GM15510 (cell line): ENCODE results near the gene RFX3.

Source experiments
- POLR2A ChIP-seq: IDR thresholded peaks from 3 replicates; pipeline ENCODE4 v1.6.1; 2011; ENCODE audit warnings: borderline replicate concordance; ENCODE audit not compliant: insufficient read length; ENCODE audit errors: extremely low read depth

RFX3 gene

DNA sequence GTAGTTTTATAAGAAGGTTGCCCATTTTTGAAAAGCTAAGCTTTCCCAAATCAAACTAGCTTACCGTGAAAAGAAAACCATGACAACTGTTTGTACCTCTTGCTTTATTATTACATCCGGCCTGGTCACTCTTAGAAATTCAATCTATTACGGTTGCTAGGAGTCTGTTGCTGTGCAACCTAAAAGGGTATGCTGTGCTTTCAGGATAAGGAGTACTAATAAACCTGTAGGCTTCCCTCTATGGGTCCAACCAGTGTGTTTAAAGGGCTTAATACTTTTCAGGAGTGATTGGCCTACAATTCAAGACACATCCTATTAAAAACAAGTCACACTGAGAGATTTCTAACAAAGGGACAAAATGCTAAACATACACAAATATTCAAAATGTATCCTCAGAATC, 27.1 kb downstream of the RFX3 start:
- TF ChIP-seq POLR2A = no peak

DNA sequence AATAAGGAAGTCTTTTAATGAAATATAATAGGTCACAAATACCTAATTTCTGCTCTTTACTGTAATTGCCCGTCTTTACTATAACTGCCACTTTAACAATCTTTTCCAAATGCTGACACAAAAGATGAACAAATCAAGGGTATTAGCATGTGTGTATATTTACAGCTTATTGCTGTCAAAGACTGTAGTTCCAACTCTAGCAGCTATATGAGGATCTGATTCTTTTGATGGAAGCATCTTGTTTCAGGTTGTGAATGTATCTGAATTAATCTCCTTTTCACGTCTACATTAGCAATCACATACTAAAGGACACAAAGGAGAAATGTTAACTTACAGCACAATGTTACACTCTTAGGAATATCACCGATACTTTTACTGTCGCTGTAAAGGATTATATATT, 27.9 kb downstream of the RFX3 start:
- no peak for TF ChIP-seq POLR2A

DNA sequence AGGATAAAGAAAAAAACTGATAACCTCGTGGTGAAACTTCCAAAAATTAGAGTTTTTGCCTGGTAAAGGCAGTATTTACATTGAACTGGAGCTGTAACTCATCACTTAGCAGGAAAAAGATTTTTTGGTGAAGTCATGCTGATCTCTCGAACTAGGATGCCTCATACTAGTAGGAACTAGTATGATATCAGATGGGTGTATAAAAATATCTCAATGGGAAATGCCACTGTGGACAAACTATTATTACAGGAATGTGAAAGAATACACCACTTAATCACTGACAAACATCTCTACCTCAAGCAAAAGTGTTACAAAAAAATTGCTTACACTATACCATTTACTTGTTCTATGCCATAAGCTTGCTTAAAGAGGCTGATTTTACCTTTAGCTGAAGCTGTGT, 28.4 kb downstream of the RFX3 start:
- no peak for TF ChIP-seq POLR2A

DNA sequence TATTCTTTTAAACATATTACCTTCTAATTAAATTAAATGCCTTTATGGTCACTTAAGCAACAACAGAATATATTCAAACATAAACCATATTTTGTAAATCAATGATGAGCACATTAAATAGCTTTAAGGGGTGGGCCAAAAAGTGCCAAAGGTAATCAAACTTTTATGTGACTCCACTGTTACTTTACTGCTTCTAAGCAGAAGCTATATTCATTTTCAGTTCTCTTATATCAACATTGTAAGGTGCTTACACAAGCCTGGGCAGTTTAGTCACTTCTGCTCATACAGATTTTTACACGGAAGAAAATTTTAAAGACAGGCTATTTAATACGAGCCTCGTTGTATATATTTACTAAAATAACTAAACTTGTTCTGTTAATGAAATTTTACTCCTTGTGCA, 29.9 kb downstream of the RFX3 start:
- no peak for TF ChIP-seq POLR2A

DNA sequence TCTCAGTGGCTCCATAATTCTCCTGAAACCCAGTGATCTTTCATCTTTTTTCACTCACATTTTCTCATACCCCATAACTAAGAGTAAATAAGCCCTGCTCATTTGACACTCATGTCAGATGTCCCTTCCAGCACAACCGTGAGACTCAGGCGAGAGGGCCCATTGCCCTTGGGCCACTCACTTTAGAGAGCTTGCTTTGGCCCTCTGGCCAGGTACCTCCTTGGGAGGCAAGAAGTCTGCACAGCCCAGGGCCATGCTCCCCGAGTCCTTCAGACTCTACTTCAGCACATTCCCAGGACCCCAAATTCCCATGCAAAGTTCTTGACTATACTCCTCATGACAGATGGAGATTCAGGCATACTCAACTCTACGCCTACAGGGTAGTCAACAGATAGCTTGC, 33.6 kb downstream of the RFX3 start:
- TF ChIP-seq POLR2A = no peak

DNA sequence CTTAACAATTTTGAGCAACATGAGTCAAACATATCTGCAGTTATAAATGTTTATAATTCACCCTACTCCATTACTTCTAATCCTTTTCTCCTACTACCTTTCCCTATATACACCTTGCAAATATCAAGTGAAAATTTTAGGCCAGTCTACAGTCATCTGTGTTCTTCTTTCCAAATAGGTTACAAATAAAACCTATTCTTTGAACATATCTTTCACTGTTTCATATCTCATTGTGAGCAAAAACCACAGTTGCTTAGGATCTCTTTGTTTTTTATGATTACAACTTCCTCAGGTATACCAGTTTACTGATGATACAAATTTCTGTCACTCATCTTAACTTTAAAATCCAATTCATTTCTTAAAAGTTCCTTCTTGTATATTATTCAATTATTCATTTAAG, 34.4 kb downstream of the RFX3 start:
- TF ChIP-seq POLR2A = no peak

DNA sequence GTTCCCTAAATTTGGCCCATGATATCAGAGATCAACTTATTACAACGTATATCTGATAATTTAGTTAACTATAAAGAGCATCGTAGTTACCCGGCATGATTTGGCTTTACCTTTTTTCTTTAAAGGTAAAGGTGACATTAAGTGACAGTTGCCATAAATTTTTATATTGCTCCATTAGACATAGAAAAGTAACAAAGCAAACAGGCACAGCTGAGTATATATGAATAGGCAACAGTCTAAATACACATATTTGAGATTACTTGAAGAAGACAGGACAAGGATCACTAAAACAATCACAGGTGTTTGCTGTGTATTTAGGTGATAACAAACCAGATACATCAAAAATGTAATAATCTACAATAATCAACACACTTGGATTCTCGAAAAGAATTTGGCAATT, 34.8 kb downstream of the RFX3 start:
- TF ChIP-seq POLR2A = no peak

DNA sequence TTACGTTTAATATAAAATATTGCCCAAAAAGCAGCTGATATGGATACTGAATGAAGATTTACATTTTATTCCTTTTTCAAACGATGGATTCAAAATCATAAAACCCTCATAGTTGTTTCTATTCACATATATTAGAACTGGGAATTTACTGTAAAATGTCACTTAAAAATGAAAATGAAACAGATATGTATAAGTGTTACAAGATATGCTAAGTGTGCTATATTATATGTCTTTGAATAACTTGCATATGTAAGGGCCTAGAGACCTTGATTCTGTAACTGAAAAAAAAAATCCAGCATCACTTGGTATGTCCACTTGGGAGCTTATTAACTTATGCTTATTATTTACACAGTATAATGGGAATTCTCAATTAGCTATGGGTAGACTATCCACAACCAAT, 43.2 kb downstream of the RFX3 start:
- no peak for TF ChIP-seq POLR2A

DNA sequence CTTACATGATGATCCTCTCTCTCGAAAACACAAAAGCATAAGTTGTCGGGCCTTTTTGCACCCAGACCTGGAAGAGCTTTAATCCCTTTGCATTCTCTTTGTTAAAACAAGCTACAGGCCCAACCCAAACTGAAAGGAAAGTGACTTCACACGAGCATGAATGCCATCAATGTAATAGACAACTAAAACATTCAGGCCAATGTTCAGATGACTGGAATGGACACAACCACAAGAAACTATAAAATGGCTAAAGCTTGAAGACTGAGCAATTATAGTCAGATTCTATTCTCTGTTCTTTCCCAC, 45.5 kb downstream of the RFX3 start:
- no peak for TF ChIP-seq POLR2A

DNA sequence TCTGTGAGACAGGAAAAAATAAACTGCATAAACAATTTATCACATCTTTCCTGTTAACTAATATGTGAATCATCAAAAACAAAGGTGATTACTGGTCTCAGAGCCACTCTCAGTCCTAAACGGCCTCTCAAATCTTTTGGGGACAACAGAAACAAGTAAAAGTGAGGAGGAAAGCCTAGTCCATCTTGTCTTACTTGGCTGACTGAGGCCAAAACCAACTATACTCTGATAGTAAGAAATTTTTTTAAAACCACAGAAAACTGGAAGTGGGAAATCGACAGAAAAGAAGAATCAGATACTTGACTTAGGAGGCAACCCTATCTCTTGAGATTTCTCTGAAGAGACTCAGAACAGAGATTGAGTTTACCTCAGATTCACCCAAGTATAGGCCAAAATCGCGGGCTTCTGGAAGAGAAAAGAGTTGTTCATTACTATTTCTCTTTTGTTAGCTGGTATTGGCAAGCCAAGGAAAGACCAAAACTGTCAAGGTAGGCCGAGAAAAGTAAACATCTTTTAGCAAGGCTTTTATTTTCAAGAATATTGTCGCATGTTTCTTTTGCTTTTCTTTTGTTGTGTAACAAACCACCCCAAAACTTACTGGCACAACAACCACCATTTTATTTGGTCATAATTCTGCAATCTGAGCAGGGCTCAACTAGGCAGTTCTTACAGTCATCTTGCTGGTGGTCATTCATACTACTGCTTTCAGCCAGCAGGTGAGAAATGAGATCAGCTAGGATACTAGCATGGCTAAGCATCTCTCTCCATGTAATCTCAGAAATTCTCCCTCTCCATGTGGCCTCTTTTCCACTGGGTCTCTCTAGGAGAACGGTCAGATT, 46.1 kb downstream of the RFX3 start:
- TF ChIP-seq POLR2A = no peak

DNA sequence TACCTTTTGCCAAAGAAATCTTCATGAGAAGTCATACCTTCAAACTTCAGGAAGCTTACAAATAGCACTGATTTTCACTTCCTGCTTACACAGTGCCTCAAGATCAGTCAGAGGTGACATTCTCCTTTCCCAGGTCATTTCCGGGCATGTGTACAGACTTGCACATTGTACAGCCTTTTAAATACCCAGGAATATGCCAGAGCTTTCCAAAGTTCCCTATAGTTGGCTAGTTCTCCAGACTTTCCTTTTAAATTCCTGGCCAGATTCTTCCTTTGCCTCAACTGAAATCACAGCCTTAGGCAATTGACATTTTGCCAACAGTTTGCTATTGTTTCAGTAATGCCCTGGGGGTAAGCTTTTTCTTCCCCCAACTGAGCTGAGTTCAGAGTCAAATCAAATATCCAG, 47.2 kb downstream of the RFX3 start:
- peak; percentile 17 for TF ChIP-seq POLR2A

DNA sequence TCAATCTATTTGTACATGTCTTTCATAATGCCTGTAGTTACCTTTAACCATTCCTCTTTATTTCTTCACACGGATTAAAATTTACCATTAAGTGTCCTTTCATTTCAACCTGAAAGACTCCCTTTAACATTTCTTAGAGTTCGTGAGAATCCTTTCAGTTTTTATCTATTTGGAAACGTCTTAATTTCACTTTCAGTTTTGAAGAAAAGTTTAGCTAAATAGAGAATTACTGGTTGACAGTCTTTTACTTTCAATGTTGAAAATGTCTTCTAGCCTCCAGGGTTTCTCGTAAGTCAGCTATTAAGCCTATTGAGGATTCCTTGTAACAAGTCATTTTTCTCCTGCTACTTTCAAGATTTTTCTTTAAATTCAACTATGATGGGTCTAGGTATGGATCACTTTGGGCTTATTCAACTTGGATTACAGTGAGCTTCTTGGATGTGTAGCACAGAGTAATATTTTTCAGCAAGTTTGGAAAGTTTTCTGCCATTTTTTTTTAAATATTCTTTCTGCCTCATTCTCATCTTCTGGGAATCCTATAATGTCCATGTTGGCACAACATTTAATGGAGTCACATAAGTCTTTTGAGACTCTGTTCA, 48.5 kb downstream of the RFX3 start:
- no peak for TF ChIP-seq POLR2A

DNA sequence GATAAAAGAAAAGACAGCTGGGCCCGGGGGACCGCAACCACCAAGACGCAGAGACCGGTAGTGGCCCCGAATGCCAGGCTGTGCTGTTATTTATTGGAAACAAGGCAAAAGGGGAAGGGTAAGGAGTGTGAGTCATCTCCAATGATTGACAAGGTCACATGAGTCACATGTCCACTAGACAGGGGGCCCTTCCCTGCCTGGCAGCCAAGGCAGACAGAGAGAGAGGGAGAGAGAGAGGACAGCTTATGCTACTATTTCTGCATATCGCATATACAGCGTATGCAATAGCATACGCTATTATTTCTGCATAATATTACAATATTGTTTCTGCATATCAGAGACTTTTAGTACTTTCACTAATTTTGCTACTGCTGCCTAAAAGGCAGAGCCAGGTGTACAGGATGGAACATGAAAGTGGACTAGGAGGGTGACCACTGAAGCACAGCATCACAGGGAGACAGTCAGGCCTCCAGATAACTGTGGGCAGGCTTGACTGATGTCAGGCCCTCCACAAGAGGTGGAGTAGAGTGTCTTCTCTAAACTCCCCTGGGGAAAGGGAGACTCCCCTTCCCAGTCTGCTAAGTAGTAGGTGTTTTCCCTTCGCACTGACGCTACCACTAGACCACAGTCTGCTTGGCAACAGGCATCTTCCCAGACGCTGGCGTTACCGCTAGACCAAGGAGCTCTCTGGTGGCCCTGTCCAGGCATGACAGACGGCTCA, 50.3 kb downstream of the RFX3 start:
- no peak for TF ChIP-seq POLR2A

DNA sequence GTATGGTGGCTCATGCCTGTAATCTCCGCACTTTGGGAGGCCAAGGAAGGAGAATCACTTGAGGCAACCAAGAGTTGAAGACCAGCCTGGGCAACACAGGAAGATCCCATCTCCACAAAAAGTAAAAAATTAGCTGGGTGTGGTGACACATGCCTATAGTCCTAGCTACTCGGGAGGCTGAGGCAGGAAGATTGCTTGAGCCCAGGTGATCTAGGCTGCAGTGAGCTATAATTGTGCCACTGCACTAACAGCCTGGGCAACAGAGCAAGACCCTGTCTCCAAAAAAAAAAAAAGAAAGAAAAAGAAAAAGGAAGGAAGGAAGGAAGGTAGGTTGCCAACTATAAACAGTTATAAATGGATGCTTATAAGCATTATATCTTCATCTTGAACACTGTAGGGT, 51.0 kb downstream of the RFX3 start:
- no peak for TF ChIP-seq POLR2A

DNA sequence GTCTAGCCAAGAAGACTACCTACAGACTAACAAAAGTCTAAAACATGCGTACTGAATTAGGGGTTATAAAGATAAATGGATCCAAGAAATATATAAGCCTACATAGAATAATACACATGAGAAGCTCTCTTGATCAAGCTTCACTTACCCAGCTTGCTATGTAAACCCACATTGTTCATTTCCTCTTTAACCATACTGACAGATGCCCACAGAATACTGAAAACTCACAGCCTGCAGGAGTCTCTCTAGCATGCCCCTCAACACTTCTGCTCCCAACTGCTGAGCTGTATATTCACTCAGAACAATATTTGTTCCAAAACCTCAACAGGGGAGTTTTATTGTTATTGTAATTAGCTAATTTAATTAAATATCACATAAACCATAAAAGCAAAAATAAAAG, 52.4 kb downstream of the RFX3 start:
- no peak for TF ChIP-seq POLR2A

DNA sequence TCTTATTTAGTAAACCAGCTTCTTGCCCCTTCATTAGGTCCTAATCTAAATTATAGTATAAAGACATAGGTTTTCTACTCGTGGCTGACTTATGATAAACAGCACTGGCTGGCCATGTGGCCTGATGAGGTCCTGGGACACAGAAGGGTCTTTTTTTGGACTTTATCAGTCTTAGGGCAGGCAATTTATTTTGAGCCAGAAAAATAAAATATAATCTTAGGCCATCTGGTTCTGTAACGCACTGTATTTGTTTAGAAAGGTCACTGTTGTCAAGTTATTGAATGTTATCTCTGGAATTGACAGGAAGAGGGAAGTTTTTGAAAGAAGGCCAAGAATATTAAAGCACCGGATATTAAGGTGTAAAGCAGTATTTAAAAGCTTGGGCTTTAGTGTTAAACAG, 53.9 kb downstream of the RFX3 start:
- TF ChIP-seq POLR2A = no peak
